Lower leg skin (tissue), 3 donors: ENCODE data around the gene SRRM5.

Experiments used
- POLR2A ChIP-seq, 2 donors: fragments of 450-650 bp; IDR thresholded peaks; one replicate each; pipeline ENCODE4 v1.6.1; 2016 to 2017; ENCODE audit warnings: antibody characterized with exemption in 2 of 2, mild to moderate bottlenecking in 1 of 2, moderate library complexity in 1 of 2
- TF ChIP-seq, protein P1 (sequence below), 3 donors: fragments of 450-650 bp; IDR thresholded peaks; one replicate each; pipeline ENCODE4 v1.5.1; 2016; ENCODE audit warnings: antibody characterized with exemption in 3 of 3, mild to moderate bottlenecking in 3 of 3, moderate library complexity in 2 of 3

- TF ChIP-seq, protein P1, sequence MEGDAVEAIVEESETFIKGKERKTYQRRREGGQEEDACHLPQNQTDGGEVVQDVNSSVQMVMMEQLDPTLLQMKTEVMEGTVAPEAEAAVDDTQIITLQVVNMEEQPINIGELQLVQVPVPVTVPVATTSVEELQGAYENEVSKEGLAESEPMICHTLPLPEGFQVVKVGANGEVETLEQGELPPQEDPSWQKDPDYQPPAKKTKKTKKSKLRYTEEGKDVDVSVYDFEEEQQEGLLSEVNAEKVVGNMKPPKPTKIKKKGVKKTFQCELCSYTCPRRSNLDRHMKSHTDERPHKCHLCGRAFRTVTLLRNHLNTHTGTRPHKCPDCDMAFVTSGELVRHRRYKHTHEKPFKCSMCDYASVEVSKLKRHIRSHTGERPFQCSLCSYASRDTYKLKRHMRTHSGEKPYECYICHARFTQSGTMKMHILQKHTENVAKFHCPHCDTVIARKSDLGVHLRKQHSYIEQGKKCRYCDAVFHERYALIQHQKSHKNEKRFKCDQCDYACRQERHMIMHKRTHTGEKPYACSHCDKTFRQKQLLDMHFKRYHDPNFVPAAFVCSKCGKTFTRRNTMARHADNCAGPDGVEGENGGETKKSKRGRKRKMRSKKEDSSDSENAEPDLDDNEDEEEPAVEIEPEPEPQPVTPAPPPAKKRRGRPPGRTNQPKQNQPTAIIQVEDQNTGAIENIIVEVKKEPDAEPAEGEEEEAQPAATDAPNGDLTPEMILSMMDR (IDR thresholded peaks at IDR 0.05), result no peak
- no peak for TF ChIP-seq POLR2A (IDR thresholded peaks at IDR 0.05)
Measured at GRCh38 chr19:43574424-43575155, 37.3 kb upstream of the SRRM5 start.
